HCT116 (cell line): ENCODE measurements around the gene TNFSF13.

Experiments
- CTCF ChIP-seq, 3 experiments: fragments of 200-600 bp in 1 of 3; sonication (generic) in 1 of 3; IDR thresholded peaks in 2 of 3; conservative IDR thresholded peaks in 1 of 3; 2 replicates each; pipeline ENCODE4 v1.5.1; 2012 to 2017; ENCODE audit warnings: low read depth in 2 of 3, low read length in 2 of 3, antibody characterized with exemption in 1 of 3, borderline replicate concordance in 1 of 3, control low read depth in 1 of 3, mild to moderate bottlenecking in 1 of 3, mixed read lengths in 1 of 3, mixed run types in 1 of 3, moderate library complexity in 1 of 3; ENCODE audit not compliant: insufficient read depth in 1 of 3
- EZH2 ChIP-seq: fragments of 200-600 bp; sonication (generic); IDR thresholded peaks from 2 replicates; pipeline ENCODE4 v1.6.1; 2017; ENCODE audit warnings: antibody characterized with exemption, mixed run types
- POLR2AphosphoS5 ChIP-seq: IDR thresholded peaks from 2 replicates; pipeline ENCODE4 v1.6.1; 2011; ENCODE audit warnings: mild to moderate bottlenecking, low read depth, low read length, moderate library complexity
- SRF ChIP-seq: IDR thresholded peaks from 2 replicates; pipeline ENCODE4 v1.6.1; 2012; ENCODE audit warnings: low read depth
- YY1 ChIP-seq: IDR thresholded peaks from 2 replicates; pipeline ENCODE4 v1.6.1; 2011; ENCODE audit warnings: low read length, low read depth, moderate library complexity, mild to moderate bottlenecking; ENCODE audit not compliant: insufficient replicate concordance; ENCODE audit errors: extremely low read depth
- ZFX ChIP-seq: fragments of 450-650 bp; IDR thresholded peaks from 2 replicates; pipeline ENCODE4 v1.6.1; 2017

- no peak for TF ChIP-seq CTCF (IDR thresholded peaks at IDR 0.05 in 2 of 3, conservative IDR thresholded peaks at IDR 0.05 in 1 of 3; ENCODE audit: borderline replicate concordance in 1 of 3, insufficient read depth in 1 of 3, low read depth in 2 of 3, low read length in 2 of 3)
- TF ChIP-seq EZH2, result no peak
- TF ChIP-seq YY1, result no peak
- TF ChIP-seq POLR2AphosphoS5, result no peak
- no peak for TF ChIP-seq SRF
- TF ChIP-seq ZFX, result no peak
Measured at GRCh38 chr17:7512105-7512504, 46.4 kb upstream of the TNFSF13 start.
